Jurkat, Clone E6-1 (cell line): ENCODE results near the gene FARSA.
A peak's percentile ranks its signal among the peaks of the same experiment; 100 is the strongest.

Source experiments
- DNase-seq: peaks from one replicate; pipeline ENCODE4 v3.0.0-alpha.2; 2011; ENCODE audit warnings: low read depth, low spot score
- H3K4me3 ChIP-seq: 2 replicates; pipeline ENCODE4 v1.5.1; 2011; ENCODE audit warnings: mild to moderate bottlenecking, low read length, control low read depth, moderate library complexity

Gene FARSA

GRCh38 chr19:12880551-12881171, 52.9 kb downstream of the FARSA start:
- no peak for DNase-seq
- H3K4me3 ChIP-seq, result peak overlapping the region; percentile 75

- no peak for DNase-seq
Measured at GRCh38 chr19:12875086-12875485, 58.4 kb downstream of the FARSA start.

GRCh38 chr19:12873891-12874745, 59.4 kb downstream of the FARSA start:
- no peak overlapping the region for H3K4me3 ChIP-seq
- DNase-seq, result no peak

More at GRCh38 chr19:12875086-12875485, 58.4 kb downstream of the FARSA start:
- no peak overlapping the region for H3K4me3 ChIP-seq

- peak; percentile 54 for DNase-seq
- H3K4me3 ChIP-seq, result no peak overlapping the region
Measured at GRCh38 chr19:12872941-12873890, 60.3 kb downstream of the FARSA start.
